HepG2 (cell line): ENCODE measurements around the gene ZNF280A. TPM values are rescaled to one million over a fixed set of nuclear protein-coding genes. Genes with fewer than 3 reads are reported as not detected.

Source experiments
- ATAC-seq: fragments of 200-7000 bp; cut with Tn5 transposase; 3 replicates; pipeline ENCODE4 v1.9.1; 2020; ENCODE audit warnings: mild to moderate bottlenecking, moderate library complexity
- BruUV-seq: library from RNA; stranded (reverse); fragments of 400-500 nt; replicated peaks from 2 replicates; lab custom pipeline; 2021; lab: Mats Ljungman, UMichigan
- CTCF ChIA-PET: fragments of 300-600 bp; formaldehyde crosslinking; extraction: SDS; loops from one replicate; lab custom pipeline; 2021; ENCODE audit warnings: low total read pairs, inconsistent platforms, low intra/inter-chr PET ratio; lab: Yijun Ruan, JAX
- POLR2A ChIA-PET: fragments of 350-600 bp; sonication (Branson Sonifier 250); formaldehyde crosslinking; loops from one replicate; lab custom pipeline; 2020; ENCODE audit warnings: antibody characterized with exemption, inconsistent platforms; lab: Yijun Ruan, JAX
- DNase-seq: peaks from one replicate; pipeline ENCODE4 v3.0.0-alpha.2; 2015; ENCODE audit warnings: low spot score
- FAIRE-seq: peaks from 3 replicates; lab custom pipeline; 2011; peaks lifted over from hg19 to GRCh38; lab: Jason Lieb, UNC
- H2AFZ ChIP-seq: one replicate; pipeline ENCODE4 v1.6.1; 2011; ENCODE audit warnings: low read length, inconsistent platforms
- H3K27ac ChIP-seq: fragments of 300-600 bp; 3 replicates; pipeline ENCODE4 v1.8.0; 2011; ENCODE audit warnings: mixed run types, mild to moderate bottlenecking, mixed read lengths, low read length, inconsistent platforms; ENCODE audit not compliant: insufficient read depth; ENCODE audit errors: extremely low read length
- H3K27me3 ChIP-seq, 2 experiments: fragments of 200-600 bp in 1 of 2; 2 replicates in 1 of 2; 3 replicates in 1 of 2; pipeline versions ENCODE4 v1.6.0 to v1.8.0; 2011; ENCODE audit warnings: low read length in 2 of 2, mild to moderate bottlenecking in 2 of 2, moderate library complexity in 2 of 2, inconsistent platforms in 1 of 2; ENCODE audit not compliant: insufficient read depth in 2 of 2, control insufficient read depth in 1 of 2
- H3K36me3 ChIP-seq, 2 experiments: fragments of 200-600 bp in 1 of 2; replicated peaks in 1 of 2; 2 replicates in 1 of 2; 3 replicates in 1 of 2; pipeline versions ENCODE4 v1.5.1 to v1.8.0; 2011; ENCODE audit warnings: low read length in 2 of 2, inconsistent platforms in 1 of 2; ENCODE audit not compliant: insufficient read depth in 2 of 2, control insufficient read depth in 1 of 2
- H3K4me1 ChIP-seq: 2 replicates; pipeline ENCODE4 v1.5.1; 2012; ENCODE audit warnings: low read length, inconsistent platforms; ENCODE audit not compliant: insufficient read depth
- H3K4me2 ChIP-seq: 2 replicates; pipeline ENCODE4 v1.6.0; 2011; ENCODE audit warnings: low read depth, low read length, inconsistent platforms
- H3K4me3 ChIP-seq, 3 experiments: fragments of 200-600 bp in 1 of 3; sonication (generic), shearing (Covaris generic) in 1 of 3; replicated peaks in 1 of 3; 2 replicates each; pipeline ENCODE4 v1.5.1; 2011 to 2016; ENCODE audit warnings: low read length in 3 of 3, inconsistent platforms in 2 of 3, low read depth in 2 of 3, mild to moderate bottlenecking in 2 of 3, control low read depth in 1 of 3, mixed read lengths in 1 of 3; ENCODE audit not compliant: insufficient read depth in 1 of 3
- H3K79me2 ChIP-seq: one replicate; pipeline ENCODE4 v1.6.1; 2011; ENCODE audit warnings: low read length, inconsistent platforms; ENCODE audit not compliant: insufficient read depth
- H3K9ac ChIP-seq: 2 replicates; pipeline ENCODE4 v1.6.0; 2011; ENCODE audit warnings: mild to moderate bottlenecking, low read depth, low read length, inconsistent platforms; ENCODE audit not compliant: insufficient read depth
- H3K9me3 ChIP-seq: 2 replicates; pipeline ENCODE4 v1.5.1; 2012; ENCODE audit warnings: mild to moderate bottlenecking, low read length
- H4K20me1 ChIP-seq: 2 replicates; pipeline ENCODE4 v1.6.0; 2011; ENCODE audit warnings: inconsistent platforms, mild to moderate bottlenecking, low read length, moderate library complexity; ENCODE audit not compliant: insufficient read depth
- GPN1 ChIP-seq: sonication (generic); formaldehyde crosslinking; IDR thresholded peaks from 2 replicates; pipeline ENCODE4 v1.5.1; 2020; ENCODE audit warnings: missing genetic modification reagents, borderline replicate concordance
- HOXA3 ChIP-seq: sonication (generic); formaldehyde crosslinking; IDR thresholded peaks from 2 replicates; pipeline ENCODE4 v1.5.0; 2020; ENCODE audit warnings: missing genetic modification reagents
- MEIS2 ChIP-seq: sonication (generic); formaldehyde crosslinking; IDR thresholded peaks from 2 replicates; pipeline ENCODE4 v1.9.0; 2021; ENCODE audit warnings: mild to moderate bottlenecking, missing genetic modification reagents
- PAF1 ChIP-seq: IDR thresholded peaks from 2 replicates; pipeline ENCODE4 v1.6.1; 2016; ENCODE audit warnings: missing genetic modification reagents, missing compliant biosample characterization
- PITX1 ChIP-seq: sonication (generic); formaldehyde crosslinking; IDR thresholded peaks from 2 replicates; pipeline ENCODE4 v1.5.1; 2020; ENCODE audit warnings: mild to moderate bottlenecking, missing genetic modification reagents
- RBM39 ChIP-seq: fragments of 200-400 bp; formaldehyde crosslinking; IDR thresholded peaks from one replicate; pipeline ENCODE4 v1.6.1; 2018; ENCODE audit warnings: antibody characterized with exemption, mild to moderate bottlenecking, low read depth, low read length; ENCODE audit not compliant: poor library complexity, severe bottlenecking
- RNF2 ChIP-seq: fragments of 450-650 bp; conservative IDR thresholded peaks from 2 replicates; pipeline ENCODE4 v1.6.1; 2016; ENCODE audit warnings: low read depth
- SUZ12 ChIP-seq: fragments of 150-350 bp; IDR thresholded peaks from 2 replicates; pipeline ENCODE4 v1.6.1; 2014; ENCODE audit warnings: low read depth, low read length
- ZNF562 ChIP-seq: sonication (generic); formaldehyde crosslinking; IDR thresholded peaks from 2 replicates; pipeline ENCODE4 v1.8.0; 2022; ENCODE audit warnings: missing genetic modification reagents, borderline replicate concordance
- WGBS: methylation state at CpG from one replicate; pipeline ENCODE4 v1.1.6; 2017; ENCODE audit warnings: low lambda C conversion rate; 5-methylcytosine and 5-hydroxymethylcytosine counted together
- in situ Hi-C: cut with HindIII; loops from 2 replicates; pipeline ENCODE4 v1.10.0; 2017; ENCODE audit warnings: low pct_unique_long_range_greater_than_20kb; ENCODE audit not compliant: extremely low pct_ligation_motif_present
- intact Hi-C: fragments of 100-400 bp; cut with micrococcal nuclease; formaldehyde crosslinking; loops from one replicate; pipeline ENCODE4 v1.10.0; 2022; ENCODE audit not compliant: unreplicated experiment
- polyA plus RNA-seq, 8 experiments: library from polyadenylated mRNA; depleted of rRNA in 3 of 8; stranded (reverse) in 7 of 8; unstranded in 1 of 8; fragments of >200 nt; fragmentation: Illumina TruSeq in 4 of 8; extraction: Trizol in 4 of 8; gene quantifications; 2 replicates each; pipeline versions ENCODE4 v1.2.1 to v1.2.3, GENCODE V29; 2011 to 2016; ENCODE audit warnings: low read depth in 4 of 8, missing spikeins in 1 of 8, mixed read lengths in 1 of 8; ENCODE audit not compliant: insufficient read depth in 1 of 8
- total RNA-seq, 5 experiments: library from RNA; depleted of rRNA; stranded (reverse); fragments of >200 nt; fragmentation: Illumina TruSeq; extraction: Trizol; gene quantifications; 2 replicates each; pipeline ENCODE4 v1.2.3, GENCODE V29; 2016; ENCODE audit warnings: low read depth in 1 of 5
- TF ChIP-seq, protein P1 (sequence below): sonication (generic); formaldehyde crosslinking; IDR thresholded peaks from 2 replicates; pipeline ENCODE4 v1.4.0; 2020; ENCODE audit warnings: mild to moderate bottlenecking, missing genetic modification reagents, borderline replicate concordance

ZNF280A gene
- total and polyA plus RNA-seq, 2 of the 13 experiments (the other 11 are each of a cell fraction or from before 2014, with no cell fraction given), result 1.4 to 2.9 TPM

DNA sequence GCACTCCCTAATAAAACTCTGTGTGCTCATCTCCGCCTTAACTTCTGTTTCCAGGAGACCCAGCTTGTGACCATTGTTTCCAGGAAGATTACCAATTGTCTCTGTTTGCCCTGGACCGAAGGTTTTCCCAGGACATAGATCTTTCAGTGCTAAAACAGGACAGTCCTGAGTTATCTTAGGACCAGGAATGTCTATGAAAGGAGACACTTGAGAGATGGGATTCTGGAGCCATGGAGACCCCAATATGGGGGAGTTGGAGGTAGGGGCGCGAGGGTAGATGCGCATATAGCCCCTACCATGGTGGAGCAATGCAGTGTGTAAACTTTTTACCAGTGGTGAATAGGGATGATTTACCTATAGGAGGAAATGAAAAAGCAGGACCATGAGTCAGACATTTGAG is 49.1 kb upstream of the ZNF280A start:
- H3K36me3 ChIP-seq, result no peaks in the 10 kb centered on the region
- H3K79me2 ChIP-seq, result no peaks in the 10 kb centered on the region
- H3K4me3 ChIP-seq, result no peak overlapping the region
- no TSS peak for BruUV-seq
- no peak overlapping the region for H3K27ac ChIP-seq
- POLR2A ChIA-PET, result no interaction called here
- intact Hi-C loops, result no loop called here
- no peak for ATAC-seq
- H3K27me3 ChIP-seq, result peaks cover 3 to 50% of the 10 kb centered on the region in 2 experiments
- no peak overlapping the region for H2AFZ ChIP-seq
- TF ChIP-seq RNF2, result no peak
- DNase-seq, result no peak
- no peaks in the 10 kb centered on the region for H4K20me1 ChIP-seq
- no peaks in the 10 kb centered on the region for H3K4me1 ChIP-seq
- H3K9me3 ChIP-seq, result no peaks in the 10 kb centered on the region
- CTCF ChIA-PET, result no interaction called here
- in situ Hi-C loops, result no loop called here
- 9% methylated on average over 5 of the region's 5 CpGs for WGBS
- FAIRE-seq, result no peak
- no peak overlapping the region for H3K9ac ChIP-seq
- no peak overlapping the region for H3K4me2 ChIP-seq

DNA sequence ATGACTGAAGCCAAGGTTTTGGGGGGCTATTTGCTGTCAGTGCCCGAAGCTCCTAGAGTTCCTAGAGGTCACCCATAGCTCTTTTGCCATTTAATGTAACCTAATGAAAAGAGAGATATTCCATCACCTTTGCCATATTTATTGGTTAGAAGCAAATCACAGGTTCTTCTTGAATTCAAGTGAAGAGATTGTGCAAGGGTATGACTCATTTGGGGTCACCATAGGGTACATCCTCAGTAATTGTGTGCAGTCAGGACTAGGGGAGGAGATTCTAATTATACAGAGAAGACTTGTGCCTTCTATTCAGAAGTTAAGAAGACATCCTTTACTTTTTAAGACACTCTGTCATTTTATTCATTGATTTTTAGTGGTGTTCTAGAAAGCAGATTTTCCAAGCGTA is 45.9 kb upstream of the ZNF280A start:
- Histone ChIP-seq H3K4me3 (no peak overlapping the region), H3K36me3 (no peaks in the 10 kb centered on the region), H3K4me2 (no peak overlapping the region), H2AFZ (no peak overlapping the region), H3K27me3 (peaks cover 1 to 28% of the 10 kb centered on the region in 2 experiments; a peak in 4 of 5 replicates), H3K4me1 (no peaks in the 10 kb centered on the region), H3K9ac (no peak overlapping the region), H3K9me3 (no peaks in the 10 kb centered on the region), H4K20me1 (no peaks in the 10 kb centered on the region), H3K79me2 (no peaks in the 10 kb centered on the region), H3K27ac (no peak overlapping the region)
- intact Hi-C loops, result no loop called here
- 48% methylated on average over 2 of the region's 2 CpGs for WGBS
- CTCF ChIA-PET, result no interaction called here
- no peak for ATAC-seq
- no peak for FAIRE-seq
- in situ Hi-C loops, result no loop called here
- BruUV-seq, result no TSS peak
- TF ChIP-seq RBM39 (no peak), PITX1 (CRISPR knock-in tag) (no peak), MEIS2 (CRISPR knock-in tag) (no peak), SUZ12 (no peak), HOXA3 (CRISPR knock-in tag) (no peak), ZNF562 (CRISPR knock-in tag) (no peak), GPN1 (CRISPR knock-in tag) (no peak), PAF1 (CRISPR knock-in tag) (no peak)
- TF ChIP-seq, protein P1, sequence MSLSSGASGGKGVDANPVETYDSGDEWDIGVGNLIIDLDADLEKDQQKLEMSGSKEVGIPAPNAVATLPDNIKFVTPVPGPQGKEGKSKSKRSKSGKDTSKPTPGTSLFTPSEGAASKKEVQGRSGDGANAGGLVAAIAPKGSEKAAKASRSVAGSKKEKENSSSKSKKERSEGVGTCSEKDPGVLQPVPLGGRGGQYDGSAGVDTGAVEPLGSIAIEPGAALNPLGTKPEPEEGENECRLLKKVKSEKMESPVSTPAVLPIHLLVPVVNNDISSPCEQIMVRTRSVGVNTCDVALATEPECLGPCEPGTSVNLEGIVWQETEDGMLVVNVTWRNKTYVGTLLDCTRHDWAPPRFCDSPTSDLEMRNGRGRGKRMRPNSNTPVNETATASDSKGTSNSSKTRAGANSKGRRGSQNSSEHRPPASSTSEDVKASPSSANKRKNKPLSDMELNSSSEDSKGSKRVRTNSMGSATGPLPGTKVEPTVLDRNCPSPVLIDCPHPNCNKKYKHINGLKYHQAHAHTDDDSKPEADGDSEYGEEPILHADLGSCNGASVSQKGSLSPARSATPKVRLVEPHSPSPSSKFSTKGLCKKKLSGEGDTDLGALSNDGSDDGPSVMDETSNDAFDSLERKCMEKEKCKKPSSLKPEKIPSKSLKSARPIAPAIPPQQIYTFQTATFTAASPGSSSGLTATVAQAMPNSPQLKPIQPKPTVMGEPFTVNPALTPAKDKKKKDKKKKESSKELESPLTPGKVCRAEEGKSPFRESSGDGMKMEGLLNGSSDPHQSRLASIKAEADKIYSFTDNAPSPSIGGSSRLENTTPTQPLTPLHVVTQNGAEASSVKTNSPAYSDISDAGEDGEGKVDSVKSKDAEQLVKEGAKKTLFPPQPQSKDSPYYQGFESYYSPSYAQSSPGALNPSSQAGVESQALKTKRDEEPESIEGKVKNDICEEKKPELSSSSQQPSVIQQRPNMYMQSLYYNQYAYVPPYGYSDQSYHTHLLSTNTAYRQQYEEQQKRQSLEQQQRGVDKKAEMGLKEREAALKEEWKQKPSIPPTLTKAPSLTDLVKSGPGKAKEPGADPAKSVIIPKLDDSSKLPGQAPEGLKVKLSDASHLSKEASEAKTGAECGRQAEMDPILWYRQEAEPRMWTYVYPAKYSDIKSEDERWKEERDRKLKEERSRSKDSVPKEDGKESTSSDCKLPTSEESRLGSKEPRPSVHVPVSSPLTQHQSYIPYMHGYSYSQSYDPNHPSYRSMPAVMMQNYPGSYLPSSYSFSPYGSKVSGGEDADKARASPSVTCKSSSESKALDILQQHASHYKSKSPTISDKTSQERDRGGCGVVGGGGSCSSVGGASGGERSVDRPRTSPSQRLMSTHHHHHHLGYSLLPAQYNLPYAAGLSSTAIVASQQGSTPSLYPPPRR (CRISPR knock-in tag), result no peak
- POLR2A ChIA-PET, result no interaction called here
- DNase-seq, result no peak
